Measurements from ENCODE around the gene VAMP4. TPM values are rescaled to one million over a fixed set of nuclear protein-coding genes. Genes with fewer than 3 reads are reported as not detected.

Gene VAMP4
- total RNA-seq, 3 donors from 2014 or later: 9.3 to 15.0 (median 11.1) TPM

- Histone ChIP-seq H3K36me3 (ENCODE audit: low read depth) (no peaks in the 10 kb centered on the region), H3K9me3 (no peaks in the 10 kb centered on the region), H3K4me1 (ENCODE audit: low read depth) (no peaks in the 10 kb centered on the region), H3K4me3 (no peak overlapping the region)
- intact Hi-C loops (cut with DNase I, micrococcal nuclease): no loop called here
- ATAC-seq: no peak
- DNase-seq: no peak
- no peak for TF ChIP-seq CTCF (IDR thresholded peaks at IDR 0.05)
Measured at GRCh38 chr1:171674431-171675405, 67.1 kb downstream of the VAMP4 start.

- no peaks in the 10 kb centered on the region for H3K4me1 ChIP-seq (ENCODE audit: low read depth)
- no peaks in the 10 kb centered on the region for H3K36me3 ChIP-seq (ENCODE audit: low read depth)
- no peak overlapping the region for H3K4me3 ChIP-seq
- no peak for DNase-seq
- intact Hi-C loops (cut with DNase I, micrococcal nuclease): no loop called here
- no peaks in the 10 kb centered on the region for H3K9me3 ChIP-seq
- ATAC-seq: no peak
- TF ChIP-seq CTCF (IDR thresholded peaks at IDR 0.05): no peak
Measured at GRCh38 chr1:171670739-171671138, 71.1 kb downstream of the VAMP4 start.

- Histone ChIP-seq H3K4me1 (ENCODE audit: low read depth) (no peaks in the 10 kb centered on the region), H3K9me3 (no peaks in the 10 kb centered on the region), H3K4me3 (no peak overlapping the region), H3K36me3 (ENCODE audit: low read depth) (no peaks in the 10 kb centered on the region)
- DNase-seq (no peak), ATAC-seq (no peak)
- TF ChIP-seq CTCF (IDR thresholded peaks at IDR 0.05): no peak
- intact Hi-C loops (cut with DNase I, micrococcal nuclease): no loop called here
Measured at GRCh38 chr1:171668372-171668771, 73.5 kb downstream of the VAMP4 start.

GRCh38 chr1:171666114-171666769 lies 75.6 kb downstream of the VAMP4 start:
- ATAC-seq (no peak), DNase-seq (no peak)
- intact Hi-C loops (cut with DNase I, micrococcal nuclease): no loop called here
- Histone ChIP-seq H3K4me3 (no peak overlapping the region), H3K9me3 (no peaks in the 10 kb centered on the region), H3K4me1 (ENCODE audit: low read depth) (no peaks in the 10 kb centered on the region), H3K36me3 (ENCODE audit: low read depth) (no peaks in the 10 kb centered on the region)
- no peak for TF ChIP-seq CTCF (IDR thresholded peaks at IDR 0.05)

- no peak for DNase-seq
- Histone ChIP-seq H3K36me3 (ENCODE audit: low read depth) (no peaks in the 10 kb centered on the region), H3K4me3 (no peak overlapping the region), H3K4me1 (ENCODE audit: low read depth) (no peaks in the 10 kb centered on the region), H3K9me3 (no peaks in the 10 kb centered on the region)
- ATAC-seq: no peak
- intact Hi-C loops (cut with DNase I, micrococcal nuclease): no loop called here
- TF ChIP-seq CTCF (IDR thresholded peaks at IDR 0.05): no peak
Measured at GRCh38 chr1:171664976-171665375, 76.9 kb downstream of the VAMP4 start.

All from mucosa of descending colon (tissue), 3 donors.